PC-3 (cell line): ENCODE measurements around the gene ZSCAN23. TPM values are rescaled to one million over a fixed set of nuclear protein-coding genes. Genes with fewer than 3 reads are reported as not detected.

Experiments
- ATAC-seq: fragments of 200-7000 bp; cut with Tn5 transposase; 2 replicates; pipeline ENCODE4 v1.9.1; 2020; ENCODE audit warnings: mild to moderate bottlenecking, moderate library complexity
- BruUV-seq: library from RNA; stranded (reverse); fragments of 400-500 nt; replicated peaks from 2 replicates; lab custom pipeline; 2021; lab: Mats Ljungman, UMichigan
- CTCF ChIA-PET: fragments of 300-600 bp; sonication (Branson Sonifier 250); formaldehyde crosslinking; loops from one replicate; lab custom pipeline; 2022; ENCODE audit warnings: antibody characterized with exemption; lab: Charles Lee
- POLR2A ChIA-PET: fragments of 300-600 bp; sonication (Branson Sonifier 250); formaldehyde crosslinking; loops from one replicate; lab custom pipeline; 2022; ENCODE audit warnings: antibody characterized with exemption; ENCODE audit not compliant: unreplicated experiment; lab: Charles Lee
- DNase-seq: peaks from one replicate; pipeline ENCODE4 v3.0.0-alpha.2; 2015
- H2AFZ ChIP-seq: fragments of 300-600 bp; sonication (generic); 2 replicates; pipeline ENCODE4 v1.6.0; 2016; ENCODE audit warnings: antibody characterized with exemption, low read length
- H3F3A ChIP-seq: fragments of 300-600 bp; sonication (generic); one replicate; pipeline ENCODE4 v1.6.0; 2017; ENCODE audit warnings: antibody characterized with exemption, low read length, control low read depth, mild to moderate bottlenecking; ENCODE audit not compliant: unreplicated experiment
- H3K27ac ChIP-seq: fragments of 300-600 bp; sonication (generic); 2 replicates; pipeline ENCODE4 v1.5.1; 2016; ENCODE audit warnings: mild to moderate bottlenecking, low read length
- H3K27me3 ChIP-seq: fragments of 300-600 bp; sonication (generic); 2 replicates; pipeline ENCODE4 v1.6.1; 2016; ENCODE audit warnings: low read length, mixed read lengths
- H3K36me3 ChIP-seq: fragments of 300-600 bp; sonication (generic); 2 replicates; pipeline ENCODE4 v1.6.1; 2016; ENCODE audit warnings: low read depth, mixed run types, low read length, mixed read lengths
- H3K4me1 ChIP-seq: fragments of 300-600 bp; sonication (generic); 2 replicates; pipeline ENCODE4 v1.5.1; 2016; ENCODE audit warnings: low read length; ENCODE audit not compliant: insufficient read depth
- H3K4me2 ChIP-seq: fragments of 300-600 bp; sonication (generic); 2 replicates; pipeline ENCODE4 v1.6.0; 2016; ENCODE audit warnings: low read length
- H3K4me3 ChIP-seq: fragments of 300-600 bp; sonication (generic); 2 replicates; pipeline ENCODE4 v1.5.1; 2016; ENCODE audit warnings: mild to moderate bottlenecking, low read length, mixed read lengths
- H3K79me2 ChIP-seq: fragments of 300-600 bp; sonication (generic); 2 replicates; pipeline ENCODE4 v1.6.1; 2017; ENCODE audit warnings: low read length, mixed read lengths
- H3K9ac ChIP-seq: fragments of 300-600 bp; sonication (generic); 2 replicates; pipeline ENCODE4 v1.6.0; 2016; ENCODE audit warnings: mild to moderate bottlenecking, low read length
- H3K9me2 ChIP-seq: fragments of 300-600 bp; sonication (generic); replicated peaks from 2 replicates; pipeline ENCODE4 v1.6.1; 2016; ENCODE audit warnings: mixed run types, low read length, mixed read lengths
- H3K9me3 ChIP-seq: fragments of 300-600 bp; sonication (generic); 2 replicates; pipeline ENCODE4 v1.6.1; 2016; ENCODE audit warnings: low read length, mixed read lengths
- H4K20me1 ChIP-seq: fragments of 300-600 bp; sonication (generic); 2 replicates; pipeline ENCODE4 v1.6.1; 2016; ENCODE audit warnings: low read length, mixed read lengths
- EZH2 ChIP-seq: fragments of 300-600 bp; sonication (generic); IDR thresholded peaks from one replicate; pipeline ENCODE4 v1.6.1; 2017; ENCODE audit warnings: antibody characterized with exemption, mild to moderate bottlenecking, low read length; ENCODE audit not compliant: unreplicated experiment
- intact Hi-C: fragments of 100-400 bp; cut with micrococcal nuclease; formaldehyde crosslinking; loops from 2 replicates; pipeline ENCODE4 v1.9.0; 2023
- total RNA-seq: library from RNA; depleted of rRNA; stranded (reverse); fragments of >200 nt; gene quantifications from 2 replicates; pipeline ENCODE4 v1.2.3, GENCODE V29; 2014; rRNA removed
- TF ChIP-seq, protein P1 (sequence below): fragments of 300-600 bp; sonication (generic); conservative IDR thresholded peaks from 2 replicates; pipeline ENCODE4 v1.5.1; 2017; ENCODE audit warnings: antibody characterized with exemption, low read depth, mild to moderate bottlenecking, low read length

The ZSCAN23 gene
- total RNA-seq, 1 experiment from 2014 or later: 2.2 TPM

DNA sequence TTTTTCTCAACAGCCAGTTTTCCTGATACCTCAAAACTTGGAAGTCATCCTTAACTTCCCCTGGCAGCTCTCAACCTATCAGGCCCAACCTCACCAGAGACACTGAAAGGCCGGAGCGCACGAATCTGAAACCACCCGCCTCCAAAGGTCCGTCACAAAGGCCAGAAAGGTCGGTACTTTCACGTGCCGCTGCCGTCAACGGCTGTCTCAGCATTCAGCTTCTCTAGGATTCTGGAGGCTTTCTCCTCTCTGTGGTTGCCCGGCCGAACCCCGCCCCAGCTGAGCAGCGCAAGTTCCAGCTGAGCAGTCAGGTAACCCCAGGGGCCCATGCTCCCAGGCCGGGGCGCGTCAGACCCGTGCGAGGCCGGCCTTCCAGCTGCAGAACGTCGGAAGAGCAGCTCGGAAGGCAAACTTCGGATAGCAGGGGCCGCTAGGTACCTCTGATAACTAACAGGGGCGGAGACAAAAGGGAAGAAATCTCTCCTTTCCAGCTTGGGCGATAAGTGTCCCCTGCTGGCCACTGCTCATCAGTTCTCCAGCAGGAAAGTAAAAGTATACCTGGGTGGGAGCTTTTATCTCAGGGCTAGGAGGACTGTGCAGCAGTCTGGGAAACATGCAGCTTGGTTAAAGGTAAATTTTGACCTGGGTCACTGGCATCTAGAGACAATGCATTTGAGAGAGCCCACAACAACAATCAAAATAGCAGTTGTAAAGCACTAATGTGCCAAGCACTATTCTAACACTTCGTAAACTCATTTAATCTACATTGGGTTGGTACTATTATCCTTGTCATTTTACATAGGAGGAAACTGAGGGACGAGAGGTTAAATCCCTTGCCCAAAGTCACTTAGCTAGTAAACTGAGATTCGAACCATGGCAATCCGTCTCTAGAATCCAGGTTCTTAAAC is 59.8 kb downstream of the ZSCAN23 start:
- Histone ChIP-seq H3K4me1 (peaks cover 12% of the 10 kb centered on the region), H3K36me3 (peaks cover 5% of the 10 kb centered on the region; the same call in 1 of the 2 replicates), H3K4me2 (peak overlapping the region; percentile 85), H2AFZ (peak overlapping the region; percentile 91), H3K4me3 (peak overlapping the region; percentile 78), H3K27ac (peak overlapping the region; percentile 38), H3F3A (no peaks in the 10 kb centered on the region), H3K9ac (peak overlapping the region; percentile 58), H3K9me3 (no peaks in the 10 kb centered on the region), H3K79me2 (no peaks in the 10 kb centered on the region), H4K20me1 (no peaks in the 10 kb centered on the region), H3K9me2 (no peaks in the 10 kb centered on the region), H3K27me3 (no peaks in the 10 kb centered on the region)
- ChIA-PET CTCF (interaction anchor here (0.7 to 1.4 kb wide), 6 partner anchors 27 to 279 kb away, joined by 3 to 13 read pairs (median 4); partner anchors contain the start of gene ZSCAN26), POLR2A (interaction anchor here (0.6 kb wide), 1 partner anchor 34 kb away, joined by 3 read pairs; no protein-coding TSS in a partner anchor)
- peak; percentile 93 for ATAC-seq
- no TSS peak for BruUV-seq
- intact Hi-C loops: loop anchor here (1.0 to 5.0 kb wide), 3 partner anchors 48 to 259 kb away; partner anchors contain the start of gene ZSCAN16
- peak; percentile 89 for DNase-seq
- TF ChIP-seq, protein P1, sequence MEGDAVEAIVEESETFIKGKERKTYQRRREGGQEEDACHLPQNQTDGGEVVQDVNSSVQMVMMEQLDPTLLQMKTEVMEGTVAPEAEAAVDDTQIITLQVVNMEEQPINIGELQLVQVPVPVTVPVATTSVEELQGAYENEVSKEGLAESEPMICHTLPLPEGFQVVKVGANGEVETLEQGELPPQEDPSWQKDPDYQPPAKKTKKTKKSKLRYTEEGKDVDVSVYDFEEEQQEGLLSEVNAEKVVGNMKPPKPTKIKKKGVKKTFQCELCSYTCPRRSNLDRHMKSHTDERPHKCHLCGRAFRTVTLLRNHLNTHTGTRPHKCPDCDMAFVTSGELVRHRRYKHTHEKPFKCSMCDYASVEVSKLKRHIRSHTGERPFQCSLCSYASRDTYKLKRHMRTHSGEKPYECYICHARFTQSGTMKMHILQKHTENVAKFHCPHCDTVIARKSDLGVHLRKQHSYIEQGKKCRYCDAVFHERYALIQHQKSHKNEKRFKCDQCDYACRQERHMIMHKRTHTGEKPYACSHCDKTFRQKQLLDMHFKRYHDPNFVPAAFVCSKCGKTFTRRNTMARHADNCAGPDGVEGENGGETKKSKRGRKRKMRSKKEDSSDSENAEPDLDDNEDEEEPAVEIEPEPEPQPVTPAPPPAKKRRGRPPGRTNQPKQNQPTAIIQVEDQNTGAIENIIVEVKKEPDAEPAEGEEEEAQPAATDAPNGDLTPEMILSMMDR: peak; percentile 80
- no peak for TF ChIP-seq EZH2

Other genes with a start within 250 kb of the ZSCAN23 start
- gene ZSCAN9, start 218.2 kb downstream of the ZSCAN23 start, total RNA-seq: 10.8 and 11.7 TPM in 2 replicates
- gene ZKSCAN4, start 191.2 kb downstream of the ZSCAN23 start, total RNA-seq: 2.3 and 3.7 TPM in 2 replicates
- gene NKAPL, start 184.2 kb downstream of the ZSCAN23 start, total RNA-seq: not detected in 2 replicates
- gene ZSCAN26, start 176.3 kb downstream of the ZSCAN23 start, total RNA-seq: 10.8 and 12.3 TPM in 2 replicates
- 6.2 and 9.0 TPM in 2 replicates for gene PGBD1, start 161.9 kb downstream of the ZSCAN23 start, total RNA-seq
- 10.7 and 16.9 TPM in 2 replicates for gene ZSCAN31, start 107.3 kb downstream of the ZSCAN23 start, total RNA-seq
- gene ZKSCAN3, start 93.5 kb downstream of the ZSCAN23 start, total RNA-seq: 1.9 and 2.3 TPM in 2 replicates
- 0.58 and 0.95 TPM in 2 replicates for gene ZSCAN12, start 43.7 kb downstream of the ZSCAN23 start, total RNA-seq
- not detected in 2 replicates for gene GPX6, start 72.3 kb upstream of the ZSCAN23 start, total RNA-seq
- not detected in 2 replicates for gene GPX5, start 82.4 kb upstream of the ZSCAN23 start, total RNA-seq